ENCODE data around the gene APOM.
A peak's percentile ranks its signal among the peaks of the same experiment; 100 is the strongest.

The APOM gene

DNA sequence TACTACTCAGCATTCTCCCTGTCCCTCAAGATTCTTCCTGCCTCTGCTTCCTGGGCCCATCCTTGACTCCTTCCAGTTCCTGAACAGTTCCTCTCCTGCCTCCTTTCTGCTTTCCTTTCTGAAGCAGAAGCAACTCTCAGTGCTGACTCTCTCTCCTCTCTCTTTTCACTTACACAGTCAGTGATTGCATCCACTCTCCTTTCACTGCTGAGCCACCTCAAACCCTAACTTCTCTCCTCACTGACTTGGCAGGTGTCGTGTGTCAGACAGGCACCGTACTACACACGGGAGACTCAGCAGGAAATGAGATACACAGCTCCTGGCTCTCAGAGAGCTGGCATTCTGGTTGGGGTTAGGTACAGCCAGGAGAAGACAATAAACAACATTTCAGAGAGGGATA is 41.9 kb downstream of the APOM start:
- TF ChIP-seq, protein P1, sequence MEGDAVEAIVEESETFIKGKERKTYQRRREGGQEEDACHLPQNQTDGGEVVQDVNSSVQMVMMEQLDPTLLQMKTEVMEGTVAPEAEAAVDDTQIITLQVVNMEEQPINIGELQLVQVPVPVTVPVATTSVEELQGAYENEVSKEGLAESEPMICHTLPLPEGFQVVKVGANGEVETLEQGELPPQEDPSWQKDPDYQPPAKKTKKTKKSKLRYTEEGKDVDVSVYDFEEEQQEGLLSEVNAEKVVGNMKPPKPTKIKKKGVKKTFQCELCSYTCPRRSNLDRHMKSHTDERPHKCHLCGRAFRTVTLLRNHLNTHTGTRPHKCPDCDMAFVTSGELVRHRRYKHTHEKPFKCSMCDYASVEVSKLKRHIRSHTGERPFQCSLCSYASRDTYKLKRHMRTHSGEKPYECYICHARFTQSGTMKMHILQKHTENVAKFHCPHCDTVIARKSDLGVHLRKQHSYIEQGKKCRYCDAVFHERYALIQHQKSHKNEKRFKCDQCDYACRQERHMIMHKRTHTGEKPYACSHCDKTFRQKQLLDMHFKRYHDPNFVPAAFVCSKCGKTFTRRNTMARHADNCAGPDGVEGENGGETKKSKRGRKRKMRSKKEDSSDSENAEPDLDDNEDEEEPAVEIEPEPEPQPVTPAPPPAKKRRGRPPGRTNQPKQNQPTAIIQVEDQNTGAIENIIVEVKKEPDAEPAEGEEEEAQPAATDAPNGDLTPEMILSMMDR (IDR thresholded peaks at IDR 0.05; ENCODE audit: low read depth, low read length) = no peak
- peak in 1 of 2 donors; percentile 13 for DNase-seq (ENCODE audit: low read depth in 2 of 2)
- H3K4me3 ChIP-seq (replicated peaks in 1 of 2; ENCODE audit: low read depth in 2 of 2, low read length in 2 of 2) = no peak overlapping the region

DNA sequence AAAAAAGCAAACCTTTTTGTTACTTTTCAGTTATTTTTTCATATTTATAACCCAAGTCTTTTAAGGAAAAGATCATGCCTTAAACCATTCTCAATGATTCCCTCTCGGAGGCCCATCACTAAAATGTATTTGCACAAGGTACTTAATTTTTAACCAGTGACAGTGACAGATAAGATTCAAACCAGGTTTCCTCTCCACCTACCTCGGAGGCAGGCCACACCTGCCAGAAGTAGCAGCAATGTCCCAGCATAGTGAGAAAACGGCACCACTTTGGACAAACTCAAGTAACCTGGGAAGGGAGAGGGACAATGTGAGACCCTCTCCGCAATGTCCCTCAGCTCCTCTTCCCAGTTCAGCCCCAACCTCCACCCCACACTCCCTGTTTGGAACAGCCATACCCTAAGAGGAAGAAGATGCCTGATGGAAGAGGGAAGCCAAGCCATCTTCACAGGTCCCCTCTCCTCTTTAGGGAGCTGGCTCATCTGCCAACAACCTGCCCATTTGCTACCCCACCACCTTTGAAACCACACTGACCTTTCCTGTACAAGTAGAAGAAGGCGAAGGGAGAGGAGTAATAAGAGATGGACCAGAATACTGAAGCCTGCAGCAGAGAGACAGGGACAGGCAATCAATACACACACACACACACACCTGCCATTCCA is 45.2 kb downstream of the APOM start:
- DNase-seq (ENCODE audit: low read depth in 2 of 2) = no peak
- TF ChIP-seq, protein P1 (IDR thresholded peaks at IDR 0.05; ENCODE audit: low read depth, low read length) = no peak
- no peak overlapping the region for H3K4me3 ChIP-seq (replicated peaks in 1 of 2; ENCODE audit: low read depth in 2 of 2, low read length in 2 of 2)

DNA sequence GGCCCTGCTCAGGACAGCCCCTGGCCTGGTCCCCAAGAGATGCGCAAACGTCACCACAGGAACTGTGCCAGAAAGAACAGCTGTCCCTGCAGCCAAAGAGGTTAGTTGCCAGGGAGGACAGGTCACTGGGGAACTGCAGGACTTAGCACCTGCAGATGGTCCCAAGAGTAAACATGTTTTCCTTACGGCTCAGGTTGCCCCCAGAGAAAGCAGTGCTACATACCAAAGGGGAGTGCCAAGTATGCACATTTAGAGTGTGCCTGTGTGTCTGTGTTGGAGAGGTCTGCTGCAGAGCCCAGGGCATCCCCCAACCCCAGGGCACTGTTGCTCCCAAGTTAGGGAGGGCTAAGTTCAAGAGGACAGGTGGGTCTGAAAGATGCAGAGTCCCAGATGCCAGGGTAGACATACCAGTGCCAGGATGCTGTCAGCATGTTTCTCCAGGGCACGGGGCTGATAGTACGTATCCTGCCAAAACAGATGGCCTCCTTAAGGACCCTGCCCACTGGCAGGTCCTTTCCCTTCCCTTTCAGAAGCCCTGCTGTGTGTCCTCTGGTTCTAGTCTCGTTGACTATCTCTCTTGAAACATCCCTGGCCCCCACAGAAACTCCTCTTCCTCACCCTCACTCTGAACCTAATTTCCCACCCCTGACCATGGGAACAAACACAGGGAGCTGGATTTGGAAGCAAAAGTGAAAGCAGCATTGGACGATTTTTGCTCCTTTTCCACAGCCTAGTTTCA is 46.1 kb downstream of the APOM start:
- TF ChIP-seq, protein P1 (IDR thresholded peaks at IDR 0.05; ENCODE audit: low read depth, low read length) = no peak
- peak in 1 of 2 donors; percentile 33 for DNase-seq (ENCODE audit: low read depth in 2 of 2)
- H3K4me3 ChIP-seq (replicated peaks in 1 of 2; ENCODE audit: low read depth in 2 of 2, low read length in 2 of 2) = peak overlapping the region; percentile 86 to 93

DNA sequence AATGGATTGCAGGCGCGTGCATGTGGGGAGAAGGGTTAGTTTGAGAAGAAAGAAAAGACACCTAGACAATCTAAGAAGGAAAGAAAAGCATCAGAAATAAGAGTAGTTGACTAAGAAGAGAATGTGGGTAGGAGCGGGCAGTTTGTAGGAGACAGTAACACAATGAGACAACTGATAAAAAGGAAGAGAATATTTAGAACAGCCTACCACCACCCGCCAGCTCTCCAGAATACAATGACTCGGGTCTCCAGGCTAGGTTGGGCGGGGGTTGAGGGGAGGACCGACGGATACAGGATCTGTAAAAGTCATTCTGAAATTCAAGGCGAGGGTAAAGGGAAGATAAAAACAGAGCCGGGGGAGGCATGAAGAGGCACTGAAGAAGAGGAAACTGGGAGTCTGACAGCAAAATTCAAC is 46.7 kb downstream of the APOM start:
- TF ChIP-seq, protein P1 (IDR thresholded peaks at IDR 0.05; ENCODE audit: low read depth, low read length) = no peak
- DNase-seq (ENCODE audit: low read depth in 2 of 2) = peak in 1 of 2 donors; percentile 24
- H3K4me3 ChIP-seq (replicated peaks in 1 of 2; ENCODE audit: low read depth in 2 of 2, low read length in 2 of 2) = peak overlapping the region; percentile 86 to 93

DNA sequence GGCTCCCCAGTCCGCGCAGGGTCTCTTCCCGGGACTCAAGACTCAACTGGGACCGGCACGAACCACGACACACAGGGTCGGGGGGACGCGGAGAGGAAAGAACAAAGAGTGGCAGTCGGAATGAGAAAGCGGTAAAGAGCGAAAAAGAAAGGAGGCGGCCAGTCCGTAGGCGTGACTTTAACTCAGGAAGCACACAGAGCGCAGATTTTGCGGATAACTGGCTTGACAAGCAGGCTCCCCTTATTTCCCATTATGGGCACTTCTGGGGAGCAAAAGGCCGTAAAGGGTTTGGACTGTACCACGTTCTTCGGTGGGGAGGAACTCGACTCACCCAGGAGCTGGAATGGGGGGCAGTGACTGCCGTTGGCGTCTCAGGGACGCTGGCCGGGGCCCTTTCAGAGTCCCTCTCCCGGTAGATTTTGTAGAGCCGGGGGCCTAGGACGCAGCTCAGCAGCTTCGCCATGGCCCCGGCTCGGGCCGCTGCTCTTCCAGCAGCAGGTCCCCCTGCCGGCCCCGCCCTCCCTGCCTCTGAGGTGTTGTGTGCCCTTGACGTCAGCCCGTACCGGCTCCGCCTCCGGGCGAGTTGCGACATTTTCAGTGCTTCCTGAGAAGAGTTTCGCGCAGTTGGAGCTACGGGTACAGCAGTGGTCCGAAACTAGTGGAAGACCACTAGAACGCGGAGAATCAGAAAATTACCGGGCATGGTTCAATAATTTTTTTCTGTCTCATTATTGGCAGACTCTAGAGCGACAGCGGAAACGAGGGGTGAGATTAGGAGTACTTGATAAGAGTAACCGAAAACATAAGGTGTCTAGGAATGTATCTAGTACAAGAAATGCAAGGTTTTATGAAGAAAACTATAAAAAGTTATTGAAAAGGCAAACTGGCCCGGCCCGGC is 47.4 kb downstream of the APOM start, which contains the start of gene ABHD16A:
Gene ABHD16A, minus strand, starts transcription at position 506 of the 898 bp plus-strand sequence. Its CDS starts 43 bp downstream, at position 463.
- peak; percentile 99 for DNase-seq (ENCODE audit: low read depth in 2 of 2)
- peak within 1 kb of the TSS; percentile 86 to 93 for H3K4me3 ChIP-seq (replicated peaks in 1 of 2; ENCODE audit: low read depth in 2 of 2, low read length in 2 of 2)
- TF ChIP-seq, protein P1 (IDR thresholded peaks at IDR 0.05; ENCODE audit: low read depth, low read length) = no peak

DNA sequence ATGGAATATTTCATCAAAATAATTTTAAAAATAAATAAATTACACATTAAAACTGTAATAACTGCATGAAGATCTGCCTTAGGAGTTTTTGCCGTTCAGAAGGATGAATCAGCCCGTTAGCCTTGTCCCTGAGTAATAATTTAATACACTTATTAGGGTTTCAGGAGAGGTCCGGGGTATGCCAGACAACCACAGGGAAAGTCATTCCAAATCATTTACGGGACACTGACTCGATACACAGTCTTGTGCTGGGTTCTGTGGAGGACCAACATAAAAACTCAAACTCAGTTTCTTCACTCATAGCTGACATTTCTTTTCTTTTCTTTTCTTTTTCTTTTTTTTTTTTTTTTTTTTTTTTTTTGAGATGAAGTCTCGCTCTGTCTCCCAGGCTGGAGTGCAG is 50.2 kb downstream of the APOM start:
- DNase-seq (ENCODE audit: low read depth in 2 of 2) = no peak
- no peak overlapping the region for H3K4me3 ChIP-seq (replicated peaks in 1 of 2; ENCODE audit: low read depth in 2 of 2, low read length in 2 of 2)
- TF ChIP-seq, protein P1 (IDR thresholded peaks at IDR 0.05; ENCODE audit: low read depth, low read length) = no peak
